ENCODE results near the gene RFX3.

RFX3 gene

GRCh38 chr9:3525096-3525835 is 535 bp downstream of the RFX3 start:
- Mint-ChIP-seq H3K36me3 (ENCODE audit: low read depth) (peaks cover 18% of the 10 kb centered on the region), H3K9me3 (no peaks in the 10 kb centered on the region), H3K4me1 (ENCODE audit: low read depth) (peaks cover 66% of the 10 kb centered on the region), H3K27ac (peak overlapping the region; percentile 100), H3K4me3 (peak overlapping the region; percentile 93), H3K27me3 (no peaks in the 10 kb centered on the region)

- H3K27me3 Mint-ChIP-seq: no peaks in the 10 kb centered on the region
- H3K4me1 Mint-ChIP-seq (ENCODE audit: low read depth): peaks cover 41% of the 10 kb centered on the region
- H3K36me3 Mint-ChIP-seq (ENCODE audit: low read depth): peaks cover 10% of the 10 kb centered on the region
- H3K4me3 Mint-ChIP-seq: peak overlapping the region; percentile 58
- H3K9me3 Mint-ChIP-seq: no peaks in the 10 kb centered on the region
- peak overlapping the region; percentile 4 for H3K27ac Mint-ChIP-seq
Observed at GRCh38 chr9:3521966-3522365, 3.8 kb downstream of the RFX3 start.

GRCh38 chr9:3520564-3520963 is 5.2 kb downstream of the RFX3 start:
- H3K9me3 Mint-ChIP-seq: no peaks in the 10 kb centered on the region
- H3K36me3 Mint-ChIP-seq (ENCODE audit: low read depth): peaks cover 15% of the 10 kb centered on the region
- no peak overlapping the region for H3K4me3 Mint-ChIP-seq
- peak overlapping the region; percentile 31 for H3K27ac Mint-ChIP-seq
- H3K4me1 Mint-ChIP-seq (ENCODE audit: low read depth): peaks cover 45% of the 10 kb centered on the region
- H3K27me3 Mint-ChIP-seq: no peaks in the 10 kb centered on the region

- H3K4me1 Mint-ChIP-seq (ENCODE audit: low read depth): peaks cover 46% of the 10 kb centered on the region
- no peaks in the 10 kb centered on the region for H3K9me3 Mint-ChIP-seq
- H3K36me3 Mint-ChIP-seq (ENCODE audit: low read depth): peaks cover 15% of the 10 kb centered on the region
- no peaks in the 10 kb centered on the region for H3K27me3 Mint-ChIP-seq
- H3K27ac Mint-ChIP-seq: no peak overlapping the region
- H3K4me3 Mint-ChIP-seq: no peak overlapping the region
Observed at GRCh38 chr9:3517377-3518048, 8.3 kb downstream of the RFX3 start.

- no peak overlapping the region for H3K27ac Mint-ChIP-seq
- H3K36me3 Mint-ChIP-seq (ENCODE audit: low read depth): peaks cover 15% of the 10 kb centered on the region
- H3K4me3 Mint-ChIP-seq: no peak overlapping the region
- H3K9me3 Mint-ChIP-seq: no peaks in the 10 kb centered on the region
- peaks cover 39% of the 10 kb centered on the region for H3K4me1 Mint-ChIP-seq (ENCODE audit: low read depth)
- H3K27me3 Mint-ChIP-seq: no peaks in the 10 kb centered on the region
Observed at GRCh38 chr9:3516667-3517330, 9.0 kb downstream of the RFX3 start.

- no peaks in the 10 kb centered on the region for H3K27me3 Mint-ChIP-seq
- peaks cover 41% of the 10 kb centered on the region for H3K4me1 Mint-ChIP-seq (ENCODE audit: low read depth)
- H3K27ac Mint-ChIP-seq: no peak overlapping the region
- no peaks in the 10 kb centered on the region for H3K9me3 Mint-ChIP-seq
- peaks cover 15% of the 10 kb centered on the region for H3K36me3 Mint-ChIP-seq (ENCODE audit: low read depth)
- H3K4me3 Mint-ChIP-seq: no peak overlapping the region
Observed at GRCh38 chr9:3515405-3515804, 10.4 kb downstream of the RFX3 start.

GRCh38 chr9:3514786-3515185 is 11.0 kb downstream of the RFX3 start:
- Mint-ChIP-seq H3K4me3 (no peak overlapping the region), H3K27ac (no peak overlapping the region), H3K36me3 (ENCODE audit: low read depth) (peaks cover 15% of the 10 kb centered on the region), H3K27me3 (no peaks in the 10 kb centered on the region), H3K4me1 (ENCODE audit: low read depth) (peaks cover 44% of the 10 kb centered on the region), H3K9me3 (no peaks in the 10 kb centered on the region)

GRCh38 chr9:3513265-3513818 is 12.5 kb downstream of the RFX3 start:
- peaks cover 14% of the 10 kb centered on the region for H3K36me3 Mint-ChIP-seq (ENCODE audit: low read depth)
- H3K9me3 Mint-ChIP-seq: no peaks in the 10 kb centered on the region
- no peak overlapping the region for H3K27ac Mint-ChIP-seq
- no peaks in the 10 kb centered on the region for H3K27me3 Mint-ChIP-seq
- peaks cover 54% of the 10 kb centered on the region for H3K4me1 Mint-ChIP-seq (ENCODE audit: low read depth)
- no peak overlapping the region for H3K4me3 Mint-ChIP-seq

GRCh38 chr9:3511551-3511950 is 14.2 kb downstream of the RFX3 start:
- no peaks in the 10 kb centered on the region for H3K27me3 Mint-ChIP-seq
- peaks cover 7% of the 10 kb centered on the region for H3K36me3 Mint-ChIP-seq (ENCODE audit: low read depth)
- no peaks in the 10 kb centered on the region for H3K9me3 Mint-ChIP-seq
- H3K4me1 Mint-ChIP-seq (ENCODE audit: low read depth): peaks cover 62% of the 10 kb centered on the region
- H3K4me3 Mint-ChIP-seq: no peak overlapping the region
- no peak overlapping the region for H3K27ac Mint-ChIP-seq

- Mint-ChIP-seq H3K27ac (no peak overlapping the region), H3K27me3 (no peaks in the 10 kb centered on the region), H3K36me3 (ENCODE audit: low read depth) (peaks cover 6% of the 10 kb centered on the region), H3K4me3 (no peak overlapping the region), H3K4me1 (ENCODE audit: low read depth) (peaks cover 66% of the 10 kb centered on the region), H3K9me3 (no peaks in the 10 kb centered on the region)
Observed at GRCh38 chr9:3510796-3511195, 15.0 kb downstream of the RFX3 start.

GRCh38 chr9:3509926-3510325 is 15.9 kb downstream of the RFX3 start:
- H3K27ac Mint-ChIP-seq: no peak overlapping the region
- peaks cover 66% of the 10 kb centered on the region for H3K4me1 Mint-ChIP-seq (ENCODE audit: low read depth)
- no peaks in the 10 kb centered on the region for H3K9me3 Mint-ChIP-seq
- no peak overlapping the region for H3K4me3 Mint-ChIP-seq
- no peaks in the 10 kb centered on the region for H3K27me3 Mint-ChIP-seq
- peaks cover 9% of the 10 kb centered on the region for H3K36me3 Mint-ChIP-seq (ENCODE audit: low read depth)

- H3K4me1 Mint-ChIP-seq (ENCODE audit: low read depth): peaks cover 62% of the 10 kb centered on the region
- H3K27me3 Mint-ChIP-seq: no peaks in the 10 kb centered on the region
- no peaks in the 10 kb centered on the region for H3K9me3 Mint-ChIP-seq
- H3K36me3 Mint-ChIP-seq (ENCODE audit: low read depth): peaks cover 9% of the 10 kb centered on the region
- peak overlapping the region; percentile 44 for H3K4me3 Mint-ChIP-seq
- H3K27ac Mint-ChIP-seq: peak overlapping the region; percentile 88
Observed at GRCh38 chr9:3508521-3509291, 17.1 kb downstream of the RFX3 start.

- Mint-ChIP-seq H3K4me1 (ENCODE audit: low read depth) (peaks cover 60% of the 10 kb centered on the region), H3K27ac (peak overlapping the region; percentile 88), H3K36me3 (ENCODE audit: low read depth) (peaks cover 9% of the 10 kb centered on the region), H3K27me3 (no peaks in the 10 kb centered on the region), H3K9me3 (no peaks in the 10 kb centered on the region), H3K4me3 (peak overlapping the region; percentile 44)
Observed at GRCh38 chr9:3508078-3508431, 17.7 kb downstream of the RFX3 start.

GRCh38 chr9:3507395-3508077 is 18.3 kb downstream of the RFX3 start:
- H3K36me3 Mint-ChIP-seq (ENCODE audit: low read depth): peaks cover 14% of the 10 kb centered on the region
- H3K27ac Mint-ChIP-seq: peak overlapping the region; percentile 88
- no peaks in the 10 kb centered on the region for H3K9me3 Mint-ChIP-seq
- H3K4me3 Mint-ChIP-seq: peak overlapping the region; percentile 44
- H3K27me3 Mint-ChIP-seq: no peaks in the 10 kb centered on the region
- peaks cover 60% of the 10 kb centered on the region for H3K4me1 Mint-ChIP-seq (ENCODE audit: low read depth)
